Measurements from ENCODE around the gene ADAM11. TPM values are rescaled to one million over a fixed set of nuclear protein-coding genes. Genes with fewer than 3 reads are reported as not detected.
"Not testable (repeated sequence)": the region's sequence is repeated elsewhere in the genome, so short reads cannot be mapped to it uniquely, and the experiment has no call there.

ADAM11 gene
- polyA plus RNA-seq, 3 donors from 2014 or later: not detected

- H3K27me3 Mint-ChIP-seq (ENCODE audit: low read depth in 3 of 3): peaks cover 0 to 1% (median 0%) of the 10 kb centered on the region in 3 donors
- DNase-seq: no peak
- H3K36me3 Mint-ChIP-seq: peaks cover 0 to 11% (median 0%) of the 10 kb centered on the region in 3 donors
- H3K4me1 Mint-ChIP-seq: no peaks in the 10 kb centered on the region
- H3K9me3 Mint-ChIP-seq: no peaks in the 10 kb centered on the region
- H3K4me3 Mint-ChIP-seq: no peak overlapping the region
- H3K27ac Mint-ChIP-seq: no peak overlapping the region
Observed at GRCh38 chr17:44749076-44749979, 9.5 kb upstream of the ADAM11 start.

GRCh38 chr17:44749980-44750318 lies 8.8 kb upstream of the ADAM11 start:
- no peaks in the 10 kb centered on the region for H3K9me3 Mint-ChIP-seq
- peaks cover 0 to 1% (median 0%) of the 10 kb centered on the region in 3 donors for H3K27me3 Mint-ChIP-seq (ENCODE audit: low read depth in 3 of 3)
- no peak overlapping the region for H3K27ac Mint-ChIP-seq

GRCh38 chr17:44751331-44751730 lies 7.5 kb upstream of the ADAM11 start:
- H3K4me3 Mint-ChIP-seq: no peak overlapping the region
- H3K27ac Mint-ChIP-seq: no peak overlapping the region
- no peaks in the 10 kb centered on the region for H3K9me3 Mint-ChIP-seq
- peaks cover 0 to 11% (median 0%) of the 10 kb centered on the region in 3 donors for H3K36me3 Mint-ChIP-seq
- no peaks in the 10 kb centered on the region for H3K4me1 Mint-ChIP-seq
- peaks cover 0 to 3% (median 1%) of the 10 kb centered on the region in 3 donors for H3K27me3 Mint-ChIP-seq (ENCODE audit: low read depth in 3 of 3)
- no peak for DNase-seq

More at GRCh38 chr17:44749980-44750318, 8.8 kb upstream of the ADAM11 start:
- DNase-seq: no peak
- Mint-ChIP-seq H3K4me1 (no peaks in the 10 kb centered on the region), H3K4me3 (no peak overlapping the region), H3K36me3 (peaks cover 0 to 11% (median 0%) of the 10 kb centered on the region in 3 donors)

- DNase-seq: no peak
- Mint-ChIP-seq H3K36me3 (peaks cover 0 to 11% (median 0%) of the 10 kb centered on the region in 3 donors), H3K27me3 (ENCODE audit: low read depth in 3 of 3) (peaks cover 0 to 3% (median 1%) of the 10 kb centered on the region in 3 donors), H3K4me1 (no peaks in the 10 kb centered on the region), H3K9me3 (no peaks in the 10 kb centered on the region), H3K27ac (no peak overlapping the region), H3K4me3 (no peak overlapping the region)
Observed at GRCh38 chr17:44751806-44752205, 7.0 kb upstream of the ADAM11 start.

GRCh38 chr17:44752953-44753861 lies 5.6 kb upstream of the ADAM11 start:
- H3K27me3 Mint-ChIP-seq (ENCODE audit: low read depth in 3 of 3): peaks cover 3 to 10% (median 5%) of the 10 kb centered on the region in 3 donors
- no peak overlapping the region for H3K4me3 Mint-ChIP-seq
- H3K36me3 Mint-ChIP-seq: peaks cover 0 to 11% (median 0%) of the 10 kb centered on the region in 3 donors
- H3K4me1 Mint-ChIP-seq: peaks cover 0 to 1% of the 10 kb centered on the region in 2 donors
- no peaks in the 10 kb centered on the region for H3K9me3 Mint-ChIP-seq
- no peak overlapping the region for H3K27ac Mint-ChIP-seq
- DNase-seq: no peak

- DNase-seq: no peak
- Mint-ChIP-seq H3K4me1 (peaks cover 0 to 2% of the 10 kb centered on the region in 2 donors), H3K27me3 (ENCODE audit: low read depth in 3 of 3) (peaks cover 3 to 10% (median 5%) of the 10 kb centered on the region in 3 donors), H3K27ac (no peak overlapping the region), H3K4me3 (no peak overlapping the region), H3K9me3 (no peaks in the 10 kb centered on the region), H3K36me3 (peaks cover 0 to 11% (median 0%) of the 10 kb centered on the region in 3 donors)
Observed at GRCh38 chr17:44754276-44754675, 4.5 kb upstream of the ADAM11 start.

- H3K9me3 Mint-ChIP-seq, H3K27ac Mint-ChIP-seq, H3K4me3 Mint-ChIP-seq, H3K36me3 Mint-ChIP-seq, DNase-seq, H3K4me1 Mint-ChIP-seq: not testable (repeated sequence)
- peaks cover 3 to 10% (median 7%) of the 10 kb centered on the region in 3 donors for H3K27me3 Mint-ChIP-seq (ENCODE audit: low read depth in 3 of 3)
Observed at GRCh38 chr17:44755180-44755579, 3.6 kb upstream of the ADAM11 start.

- H3K36me3 Mint-ChIP-seq: no peaks in the 10 kb centered on the region
- peaks cover 4 to 14% (median 10%) of the 10 kb centered on the region in 3 donors for H3K27me3 Mint-ChIP-seq (ENCODE audit: low read depth in 3 of 3)
- H3K27ac Mint-ChIP-seq: no peak overlapping the region
- peaks cover 0 to 2% of the 10 kb centered on the region in 2 donors for H3K4me1 Mint-ChIP-seq
- no peak for DNase-seq
- peak overlapping the region in 4 of 5 donors; percentile 35 to 73 (median 56) for H3K4me3 Mint-ChIP-seq
- no peaks in the 10 kb centered on the region for H3K9me3 Mint-ChIP-seq
Observed at GRCh38 chr17:44757045-44757917, 1.5 kb upstream of the ADAM11 start.

- Mint-ChIP-seq H3K9me3 (no peaks in the 10 kb centered on the region), H3K27me3 (ENCODE audit: low read depth in 3 of 3) (peaks cover 4 to 14% (median 10%) of the 10 kb centered on the region in 3 donors), H3K36me3 (no peaks in the 10 kb centered on the region), H3K4me3 (peak overlapping the region; percentile 60 to 74 (median 68)), H3K4me1 (peaks cover 0 to 2% of the 10 kb centered on the region in 2 donors), H3K27ac (no peak overlapping the region)
- no peak for DNase-seq
Observed at GRCh38 chr17:44757918-44758413, 822 bp upstream of the ADAM11 start.

GRCh38 chr17:44759086-44759915 lies 513 bp downstream of the ADAM11 start:
- Mint-ChIP-seq H3K4me3 (peak overlapping the region in 1 of 5 donors; percentile 39), H3K4me1 (peaks cover 0 to 2% of the 10 kb centered on the region in 2 donors), H3K9me3 (no peaks in the 10 kb centered on the region), H3K36me3 (no peaks in the 10 kb centered on the region), H3K27me3 (ENCODE audit: low read depth in 3 of 3) (peaks cover 4 to 17% (median 10%) of the 10 kb centered on the region in 3 donors), H3K27ac (no peak overlapping the region)
- DNase-seq: no peak

GRCh38 chr17:44759916-44760243 lies 1.1 kb downstream of the ADAM11 start:
- H3K36me3 Mint-ChIP-seq: no peaks in the 10 kb centered on the region
- H3K27ac Mint-ChIP-seq: no peak overlapping the region
- H3K4me3 Mint-ChIP-seq: peak overlapping the region in 1 of 5 donors; percentile 15
- no peaks in the 10 kb centered on the region for H3K9me3 Mint-ChIP-seq
- peaks cover 0 to 2% of the 10 kb centered on the region in 2 donors for H3K4me1 Mint-ChIP-seq
- H3K27me3 Mint-ChIP-seq (ENCODE audit: low read depth in 3 of 3): peaks cover 4 to 17% (median 10%) of the 10 kb centered on the region in 3 donors
- no peak for DNase-seq
